ENCODE results near the gene DPY19L3.
A peak's percentile ranks its signal among the peaks of the same experiment; 100 is the strongest.

The DPY19L3 gene

DNA sequence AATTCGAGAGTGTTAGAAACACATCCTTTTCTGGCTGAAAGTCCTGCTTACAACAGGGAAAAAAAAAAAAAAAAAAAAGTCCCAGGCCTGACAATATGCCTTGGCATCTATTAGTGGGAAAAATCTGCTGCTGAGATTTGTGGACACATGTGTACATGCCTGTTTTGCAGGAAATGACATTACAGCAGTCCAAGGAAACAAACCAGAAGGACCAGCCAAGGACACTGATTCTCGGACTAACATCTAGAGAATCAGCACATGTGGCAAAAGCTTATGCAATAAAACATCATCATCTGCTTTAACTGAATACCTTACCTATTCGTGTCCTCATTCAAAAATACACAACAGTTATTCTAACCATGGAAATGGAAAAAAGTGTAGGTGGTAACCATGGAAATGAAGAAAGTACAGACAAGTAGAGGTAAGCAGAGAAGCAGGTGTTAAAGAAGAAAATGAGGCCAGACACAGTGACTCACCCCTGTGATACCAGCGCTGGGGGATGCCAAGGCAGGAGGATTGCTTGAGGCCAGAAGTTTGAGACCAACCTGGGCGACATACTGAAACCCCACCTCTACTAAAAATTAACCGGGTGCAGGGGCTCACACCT, 9.4 kb upstream of the DPY19L3 start:
- Histone ChIP-seq H3K14ac (ENCODE audit: low read length) (no peak overlapping the region), H3K23ac (ENCODE audit: low read length) (no peak overlapping the region), H4K8ac (ENCODE audit: low read depth, low read length) (no peak overlapping the region), H3K4me1 (ENCODE audit: control insufficient read depth in 1 of 2, insufficient read depth in 2 of 2, low read length in 2 of 2) (peaks cover 0 to 3% of the 10 kb centered on the region in 2 experiments), H2BK5ac (ENCODE audit: low read depth, low read length, poor library complexity) (no peak overlapping the region), H2AFZ (ENCODE audit: insufficient read depth, low read length, poor library complexity) (no peak overlapping the region), H3K4me3 (ENCODE audit: low read depth, low read length) (no peak overlapping the region), H3K27me3 (ENCODE audit: insufficient read depth, low read length) (no peaks in the 10 kb centered on the region), H4K12ac (ENCODE audit: low read depth, low read length) (no peak overlapping the region), H2AK5ac (ENCODE audit: low read length) (no peak overlapping the region), H3K9me3 (ENCODE audit: insufficient read depth, low read depth, low read length) (no peaks in the 10 kb centered on the region), H3K27ac (ENCODE audit: low read depth, low read length) (no peak overlapping the region), H3K4me2 (ENCODE audit: low read length) (no peak overlapping the region), H3K18ac (ENCODE audit: low read length) (no peak overlapping the region), H3K79me1 (ENCODE audit: low read length) (no peaks in the 10 kb centered on the region), H3K79me2 (ENCODE audit: control insufficient read depth, insufficient read depth, low read length, poor library complexity) (no peaks in the 10 kb centered on the region), H3K36me3 (ENCODE audit: control insufficient read depth in 1 of 2, insufficient read depth in 2 of 2, low read length in 2 of 2) (no peaks in the 10 kb centered on the region), H2BK120ac (ENCODE audit: insufficient read depth, low read length, poor library complexity) (no peak overlapping the region), H3K9ac (ENCODE audit: low read length) (no peak overlapping the region), H2BK12ac (ENCODE audit: low read length) (no peak overlapping the region), H4K91ac (ENCODE audit: low read depth, low read length) (no peak overlapping the region), H3K4ac (ENCODE audit: low read depth, low read length) (no peak overlapping the region)
- peak; percentile 75 to 89 for DNase-seq
- no CpG with 5 or more reads among the region's 6 CpGs for WGBS (ENCODE audit: extremely low coverage, insufficient coverage, insufficient read length)

DNA sequence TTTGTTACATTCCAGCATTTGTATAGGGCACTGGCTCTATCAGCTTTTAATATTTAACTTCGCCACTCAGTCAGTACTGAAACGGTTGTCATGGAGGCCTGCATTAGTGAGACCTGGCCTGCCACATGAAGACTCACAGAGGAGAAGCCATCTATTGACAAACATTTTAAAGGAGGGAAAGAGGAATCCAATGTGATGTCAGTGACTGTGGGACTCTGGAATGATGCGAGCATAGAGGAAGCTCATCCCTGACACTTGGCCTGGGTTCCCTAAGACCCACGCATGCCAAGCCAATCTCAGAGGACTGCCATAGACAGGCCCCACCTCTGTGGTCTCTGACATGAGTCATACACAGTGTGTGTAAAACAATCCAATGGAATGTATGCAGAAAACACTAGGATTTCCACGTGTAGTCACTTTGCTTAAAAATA, 7.9 kb upstream of the DPY19L3 start:
- Histone ChIP-seq H3K9ac (ENCODE audit: low read length) (no peak overlapping the region), H2AK5ac (ENCODE audit: low read length) (no peak overlapping the region), H3K4me3 (ENCODE audit: low read depth, low read length) (no peak overlapping the region), H2BK12ac (ENCODE audit: low read length) (no peak overlapping the region), H4K12ac (ENCODE audit: low read depth, low read length) (no peak overlapping the region), H3K27ac (ENCODE audit: low read depth, low read length) (no peak overlapping the region), H4K8ac (ENCODE audit: low read depth, low read length) (no peak overlapping the region), H3K4me2 (ENCODE audit: low read length) (no peak overlapping the region), H3K23ac (ENCODE audit: low read length) (no peak overlapping the region), H2BK5ac (ENCODE audit: low read depth, low read length, poor library complexity) (no peak overlapping the region), H3K79me1 (ENCODE audit: low read length) (no peaks in the 10 kb centered on the region), H3K9me3 (ENCODE audit: insufficient read depth, low read depth, low read length) (no peaks in the 10 kb centered on the region), H2AFZ (ENCODE audit: insufficient read depth, low read length, poor library complexity) (no peak overlapping the region), H3K14ac (ENCODE audit: low read length) (no peak overlapping the region), H2BK120ac (ENCODE audit: insufficient read depth, low read length, poor library complexity) (no peak overlapping the region), H3K36me3 (ENCODE audit: control insufficient read depth in 1 of 2, insufficient read depth in 2 of 2, low read length in 2 of 2) (no peaks in the 10 kb centered on the region), H4K91ac (ENCODE audit: low read depth, low read length) (no peak overlapping the region), H3K4ac (ENCODE audit: low read depth, low read length) (no peak overlapping the region), H3K18ac (ENCODE audit: low read length) (no peak overlapping the region), H3K79me2 (ENCODE audit: control insufficient read depth, insufficient read depth, low read length, poor library complexity) (no peaks in the 10 kb centered on the region), H3K4me1 (ENCODE audit: control insufficient read depth in 1 of 2, insufficient read depth in 2 of 2, low read length in 2 of 2) (peaks cover 0 to 3% of the 10 kb centered on the region in 2 experiments), H3K27me3 (ENCODE audit: insufficient read depth, low read length) (no peaks in the 10 kb centered on the region)
- DNase-seq = peak; percentile 29 to 34
- WGBS (ENCODE audit: extremely low coverage, insufficient coverage, insufficient read length) = no CpG with 5 or more reads among the region's 5 CpGs

- Histone ChIP-seq H3K23ac (ENCODE audit: low read length) (no peak overlapping the region), H3K27ac (ENCODE audit: low read depth, low read length) (no peak overlapping the region), H2AFZ (ENCODE audit: insufficient read depth, low read length, poor library complexity) (no peak overlapping the region), H3K79me1 (ENCODE audit: low read length) (peaks cover 12% of the 10 kb centered on the region), H3K27me3 (ENCODE audit: insufficient read depth, low read length) (no peaks in the 10 kb centered on the region), H3K9me3 (ENCODE audit: insufficient read depth, low read depth, low read length) (no peaks in the 10 kb centered on the region), H3K4me1 (ENCODE audit: control insufficient read depth in 1 of 2, insufficient read depth in 2 of 2, low read length in 2 of 2) (peaks cover 9 to 11% of the 10 kb centered on the region in 2 experiments), H2AK5ac (ENCODE audit: low read length) (no peak overlapping the region), H3K79me2 (ENCODE audit: control insufficient read depth, insufficient read depth, low read length, poor library complexity) (peaks cover 11% of the 10 kb centered on the region), H3K4ac (ENCODE audit: low read depth, low read length) (no peak overlapping the region), H3K4me2 (ENCODE audit: low read length) (no peak overlapping the region), H2BK12ac (ENCODE audit: low read length) (no peak overlapping the region), H2BK120ac (ENCODE audit: insufficient read depth, low read length, poor library complexity) (no peak overlapping the region), H4K91ac (ENCODE audit: low read depth, low read length) (no peak overlapping the region), H4K8ac (ENCODE audit: low read depth, low read length) (no peak overlapping the region), H3K36me3 (ENCODE audit: control insufficient read depth in 1 of 2, insufficient read depth in 2 of 2, low read length in 2 of 2) (no peaks in the 10 kb centered on the region), H3K18ac (ENCODE audit: low read length) (no peak overlapping the region), H3K4me3 (ENCODE audit: low read depth, low read length) (no peak overlapping the region), H3K14ac (ENCODE audit: low read length) (no peak overlapping the region), H3K9ac (ENCODE audit: low read length) (no peak overlapping the region), H4K12ac (ENCODE audit: low read depth, low read length) (no peak overlapping the region), H2BK5ac (ENCODE audit: low read depth, low read length, poor library complexity) (no peak overlapping the region)
- DNase-seq = no peak
- no CpG with 5 or more reads among the region's 1 CpG for WGBS (ENCODE audit: extremely low coverage, insufficient coverage, insufficient read length)
These were observed 3.6 kb upstream of the DPY19L3 start for GRCh38 chr19:32401992-32402391.

- Histone ChIP-seq H3K79me1 (ENCODE audit: low read length) (peaks cover 12% of the 10 kb centered on the region), H3K4ac (ENCODE audit: low read depth, low read length) (no peak overlapping the region), H2AFZ (ENCODE audit: insufficient read depth, low read length, poor library complexity) (no peak overlapping the region), H3K14ac (ENCODE audit: low read length) (no peak overlapping the region), H4K91ac (ENCODE audit: low read depth, low read length) (no peak overlapping the region), H4K12ac (ENCODE audit: low read depth, low read length) (no peak overlapping the region), H4K8ac (ENCODE audit: low read depth, low read length) (no peak overlapping the region), H2BK120ac (ENCODE audit: insufficient read depth, low read length, poor library complexity) (no peak overlapping the region), H3K27ac (ENCODE audit: low read depth, low read length) (no peak overlapping the region), H2AK5ac (ENCODE audit: low read length) (no peak overlapping the region), H3K4me1 (ENCODE audit: control insufficient read depth in 1 of 2, insufficient read depth in 2 of 2, low read length in 2 of 2) (peaks cover 8 to 9% of the 10 kb centered on the region in 2 experiments), H3K27me3 (ENCODE audit: insufficient read depth, low read length) (no peaks in the 10 kb centered on the region), H2BK12ac (ENCODE audit: low read length) (no peak overlapping the region), H3K36me3 (ENCODE audit: control insufficient read depth in 1 of 2, insufficient read depth in 2 of 2, low read length in 2 of 2) (peaks cover 0 to 2% of the 10 kb centered on the region in 2 experiments), H3K9ac (ENCODE audit: low read length) (no peak overlapping the region), H3K79me2 (ENCODE audit: control insufficient read depth, insufficient read depth, low read length, poor library complexity) (peaks cover 11% of the 10 kb centered on the region), H3K18ac (ENCODE audit: low read length) (no peak overlapping the region), H3K4me2 (ENCODE audit: low read length) (no peak overlapping the region), H3K9me3 (ENCODE audit: insufficient read depth, low read depth, low read length) (no peaks in the 10 kb centered on the region), H3K4me3 (ENCODE audit: low read depth, low read length) (no peak overlapping the region), H3K23ac (ENCODE audit: low read length) (no peak overlapping the region), H2BK5ac (ENCODE audit: low read depth, low read length, poor library complexity) (no peak overlapping the region)
- no CpG with 5 or more reads among the region's 5 CpGs for WGBS (ENCODE audit: extremely low coverage, insufficient coverage, insufficient read length)
- DNase-seq = no peak
These were observed 2.1 kb upstream of the DPY19L3 start for GRCh38 chr19:32403291-32403995.

Measured in trophoblast cell (in vitro differentiated cells and primary cell).